Measurements from ENCODE around the gene SETDB2. TPM values are rescaled to one million over a fixed set of nuclear protein-coding genes. Genes with fewer than 3 reads are reported as not detected.

Gene SETDB2
- total RNA-seq, 4 donors from 2014 or later, result 10.0 to 13.4 (median 10.6) TPM

DNA sequence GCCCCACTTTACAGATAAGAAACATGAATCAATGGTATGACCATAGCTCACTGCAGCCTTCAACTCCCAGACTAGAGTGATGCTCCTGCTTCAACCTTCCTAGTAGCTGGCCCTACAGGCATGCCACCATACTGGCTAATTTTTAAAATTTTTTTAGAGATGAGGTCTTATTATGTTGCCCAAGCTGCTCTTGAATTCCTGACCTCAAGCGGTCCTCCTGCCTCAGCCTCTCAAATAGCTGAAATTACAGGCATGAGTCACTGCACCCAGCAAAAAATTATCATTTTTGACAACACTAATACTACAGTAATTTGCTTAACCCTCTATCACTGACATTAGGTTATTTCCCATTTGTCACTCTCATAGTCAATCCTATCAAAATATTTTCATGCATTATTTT, 15.0 kb upstream of the SETDB2 start:
- Histone ChIP-seq H3K4me1 (no peaks in the 10 kb centered on the region), H3K27ac (no peak overlapping the region), H3K9me3 (no peaks in the 10 kb centered on the region), H3K4me3 (no peak overlapping the region), H3K27me3 (no peaks in the 10 kb centered on the region), H3K36me3 (peaks cover 0 to 49% of the 10 kb centered on the region in 2 donors)
- 100% methylated on average over 1 of the region's 1 CpG for WGBS, 2 donors (ENCODE audit: low coverage in 1 of 2)
- no peak for TF ChIP-seq POLR2AphosphoS5 (IDR thresholded peaks at IDR 0.05)
- TF ChIP-seq EP300 (IDR thresholded peaks at IDR 0.05), result no peak
- ATAC-seq, result no peak

DNA sequence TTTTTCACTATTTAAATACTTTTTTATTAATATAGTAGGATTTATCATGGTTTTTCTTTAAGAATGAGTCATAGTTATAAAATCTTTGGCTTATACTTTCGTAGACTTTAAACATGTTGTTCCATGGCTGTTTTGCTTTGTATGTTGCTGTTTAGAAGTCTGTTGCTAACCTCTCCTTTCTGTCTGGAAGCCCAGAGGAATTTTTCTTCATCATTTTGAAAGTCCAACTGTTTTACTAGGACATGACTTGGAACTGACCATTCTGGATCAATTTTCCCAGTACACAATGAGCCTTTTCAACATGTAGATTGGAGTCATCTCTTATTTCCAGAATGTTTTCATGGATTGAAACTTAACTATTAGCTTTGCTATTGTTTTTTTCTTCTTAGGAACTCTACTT, 8.1 kb upstream of the SETDB2 start:
- no peaks in the 10 kb centered on the region for H3K27me3 ChIP-seq
- peaks cover 0 to 27% of the 10 kb centered on the region in 2 donors for H3K36me3 ChIP-seq
- no peak overlapping the region for H3K4me3 ChIP-seq
- H3K27ac ChIP-seq, result peak overlapping the region in 2 of 4 donors; percentile 12 to 49
- ATAC-seq, result peak; percentile 42
- TF ChIP-seq POLR2A (IDR thresholded peaks at IDR 0.05) (no peak), POLR2AphosphoS5 (IDR thresholded peaks at IDR 0.05) (no peak), EP300 (IDR thresholded peaks at IDR 0.05) (no peak)
- TF ChIP-seq, protein P1, sequence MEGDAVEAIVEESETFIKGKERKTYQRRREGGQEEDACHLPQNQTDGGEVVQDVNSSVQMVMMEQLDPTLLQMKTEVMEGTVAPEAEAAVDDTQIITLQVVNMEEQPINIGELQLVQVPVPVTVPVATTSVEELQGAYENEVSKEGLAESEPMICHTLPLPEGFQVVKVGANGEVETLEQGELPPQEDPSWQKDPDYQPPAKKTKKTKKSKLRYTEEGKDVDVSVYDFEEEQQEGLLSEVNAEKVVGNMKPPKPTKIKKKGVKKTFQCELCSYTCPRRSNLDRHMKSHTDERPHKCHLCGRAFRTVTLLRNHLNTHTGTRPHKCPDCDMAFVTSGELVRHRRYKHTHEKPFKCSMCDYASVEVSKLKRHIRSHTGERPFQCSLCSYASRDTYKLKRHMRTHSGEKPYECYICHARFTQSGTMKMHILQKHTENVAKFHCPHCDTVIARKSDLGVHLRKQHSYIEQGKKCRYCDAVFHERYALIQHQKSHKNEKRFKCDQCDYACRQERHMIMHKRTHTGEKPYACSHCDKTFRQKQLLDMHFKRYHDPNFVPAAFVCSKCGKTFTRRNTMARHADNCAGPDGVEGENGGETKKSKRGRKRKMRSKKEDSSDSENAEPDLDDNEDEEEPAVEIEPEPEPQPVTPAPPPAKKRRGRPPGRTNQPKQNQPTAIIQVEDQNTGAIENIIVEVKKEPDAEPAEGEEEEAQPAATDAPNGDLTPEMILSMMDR (IDR thresholded peaks at IDR 0.05), result no peak
- 17 to 33% methylated on average over 1 of the region's 1 CpG for WGBS, 2 donors (ENCODE audit: low coverage in 1 of 2)
- H3K9me3 ChIP-seq, result no peaks in the 10 kb centered on the region
- H3K4me1 ChIP-seq, result peaks cover 0 to 7% (median 0%) of the 10 kb centered on the region in 3 donors

- TF ChIP-seq EP300 (IDR thresholded peaks at IDR 0.05) (no peak), POLR2AphosphoS5 (IDR thresholded peaks at IDR 0.05) (no peak), POLR2A (IDR thresholded peaks at IDR 0.05) (no peak)
- TF ChIP-seq, protein P1 (IDR thresholded peaks at IDR 0.05), result peak in 3 of 4 experiments; percentile 43 to 51 (median 49)
- H3K4me1 ChIP-seq, result peaks cover 0 to 7% (median 0%) of the 10 kb centered on the region in 3 donors
- ATAC-seq, result peak; percentile 84
- H3K4me3 ChIP-seq, result no peak overlapping the region
- peak overlapping the region in 2 of 4 donors; percentile 31 to 49 for H3K27ac ChIP-seq
- 32 to 39% methylated on average over 3 of the region's 3 CpGs for WGBS, 2 donors (ENCODE audit: low coverage in 1 of 2)
- peaks cover 0 to 20% of the 10 kb centered on the region in 2 donors for H3K36me3 ChIP-seq
- H3K27me3 ChIP-seq, result no peaks in the 10 kb centered on the region
- H3K9me3 ChIP-seq, result no peaks in the 10 kb centered on the region
Measured at GRCh38 chr13:49436890-49437289, 7.2 kb upstream of the SETDB2 start.

DNA sequence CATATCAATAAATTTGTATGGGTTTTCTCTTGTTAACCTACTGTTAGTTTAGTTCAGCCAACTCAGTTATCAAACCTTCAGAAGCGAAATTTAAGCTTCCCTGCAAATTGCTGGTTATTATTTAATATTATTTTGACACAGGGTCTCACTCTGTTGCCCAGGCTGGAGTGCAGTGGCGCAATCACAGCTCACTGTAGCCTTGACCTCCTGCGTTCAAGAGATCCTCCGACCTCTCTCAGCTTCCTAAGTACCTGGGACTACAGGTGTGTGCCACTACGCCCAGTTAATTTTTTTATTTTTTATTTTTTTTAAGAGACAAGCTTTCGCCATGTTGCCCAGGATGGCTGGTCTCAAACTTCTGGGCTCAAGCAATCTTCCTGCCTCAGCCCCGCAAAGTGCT, 6.4 kb upstream of the SETDB2 start:
- H3K27me3 ChIP-seq, result no peaks in the 10 kb centered on the region
- peaks cover 0 to 12% of the 10 kb centered on the region in 2 donors for H3K36me3 ChIP-seq
- H3K9me3 ChIP-seq, result no peaks in the 10 kb centered on the region
- WGBS, 2 donors (ENCODE audit: low coverage in 1 of 2), result 80 to 90% methylated on average over 4 to 7 of the region's 7 CpGs
- no peak overlapping the region for H3K27ac ChIP-seq
- ATAC-seq, result no peak
- no peak overlapping the region for H3K4me3 ChIP-seq
- H3K4me1 ChIP-seq, result peaks cover 0 to 13% (median 0%) of the 10 kb centered on the region in 3 donors
- TF ChIP-seq POLR2A (IDR thresholded peaks at IDR 0.05), result no peak
- no peak for TF ChIP-seq EP300 (IDR thresholded peaks at IDR 0.05)
- TF ChIP-seq POLR2AphosphoS5 (IDR thresholded peaks at IDR 0.05), result no peak
- TF ChIP-seq, protein P1 (IDR thresholded peaks at IDR 0.05), result no peak

- Histone ChIP-seq H3K27me3 (no peaks in the 10 kb centered on the region), H3K4me3 (no peak overlapping the region), H3K27ac (no peak overlapping the region), H3K9me3 (no peaks in the 10 kb centered on the region), H3K4me1 (peaks cover 0 to 19% (median 0%) of the 10 kb centered on the region in 3 donors), H3K36me3 (no peaks in the 10 kb centered on the region)
- ATAC-seq, result no peak
- TF ChIP-seq, protein P1 (IDR thresholded peaks at IDR 0.05), result no peak
- no peak for TF ChIP-seq POLR2A (IDR thresholded peaks at IDR 0.05)
- TF ChIP-seq POLR2AphosphoS5 (IDR thresholded peaks at IDR 0.05), result no peak
- WGBS, 2 donors (ENCODE audit: low coverage in 1 of 2), result 80 to 97% methylated on average over 2 of the region's 2 CpGs
Measured at GRCh38 chr13:49439609-49440008, 4.5 kb upstream of the SETDB2 start.
